MM.1S (cell line): Measurements from ENCODE around the gene ADCY5.

Experiments used
- EZH2 ChIP-seq: fragments of 300-600 bp; sonication (generic); optimal IDR thresholded peaks from 2 replicates; pipeline ENCODE3; 2017; ENCODE audit warnings: low read depth, mild to moderate bottlenecking, antibody characterized with exemption, low read length, mixed read lengths
- EZH2phosphoT487 ChIP-seq: fragments of 300-600 bp; sonication (generic); IDR thresholded peaks from 2 replicates; pipeline ENCODE4 v1.6.1; 2018; ENCODE audit warnings: antibody characterized with exemption, low read length
- TF ChIP-seq, protein P1 (sequence below): fragments of 300-600 bp; sonication (generic); IDR thresholded peaks from 2 replicates; pipeline ENCODE4 v1.5.1; 2016; ENCODE audit warnings: antibody characterized with exemption, low read length, mixed read lengths

DNA sequence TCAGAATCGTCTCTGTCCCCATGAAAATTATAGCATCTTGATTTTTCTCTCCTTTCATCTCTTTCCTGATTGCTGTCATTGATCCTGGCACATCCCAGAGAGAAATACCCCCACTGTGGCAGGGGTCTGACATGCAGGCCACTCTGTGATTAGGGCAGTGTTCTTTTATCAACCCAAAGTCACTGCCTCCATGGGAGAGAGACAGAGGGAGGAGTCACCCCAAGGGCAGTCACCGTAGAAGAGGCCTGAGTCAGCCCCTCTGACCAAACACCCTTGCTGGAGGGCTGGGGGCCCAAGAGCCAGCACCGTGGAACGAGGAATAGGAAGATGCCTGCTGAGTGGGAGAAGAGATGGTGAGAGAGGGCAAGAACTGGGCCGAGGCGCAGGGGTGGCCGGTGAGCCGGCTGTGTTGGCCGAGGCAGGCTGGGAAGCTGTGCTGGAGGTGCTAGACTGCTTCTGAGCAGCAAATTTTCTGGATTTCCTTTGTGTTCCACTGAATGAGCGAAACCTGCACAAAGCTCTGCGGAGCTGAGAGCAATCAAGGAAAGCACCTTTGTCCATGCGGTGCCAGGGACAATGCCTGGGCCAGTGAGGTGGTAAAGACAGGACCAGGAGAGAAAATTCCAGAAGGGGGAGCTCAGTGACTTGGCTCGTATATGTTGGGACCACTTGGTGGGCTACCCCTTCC, 103.8 kb downstream of the ADCY5 start:
- TF ChIP-seq, protein P1, sequence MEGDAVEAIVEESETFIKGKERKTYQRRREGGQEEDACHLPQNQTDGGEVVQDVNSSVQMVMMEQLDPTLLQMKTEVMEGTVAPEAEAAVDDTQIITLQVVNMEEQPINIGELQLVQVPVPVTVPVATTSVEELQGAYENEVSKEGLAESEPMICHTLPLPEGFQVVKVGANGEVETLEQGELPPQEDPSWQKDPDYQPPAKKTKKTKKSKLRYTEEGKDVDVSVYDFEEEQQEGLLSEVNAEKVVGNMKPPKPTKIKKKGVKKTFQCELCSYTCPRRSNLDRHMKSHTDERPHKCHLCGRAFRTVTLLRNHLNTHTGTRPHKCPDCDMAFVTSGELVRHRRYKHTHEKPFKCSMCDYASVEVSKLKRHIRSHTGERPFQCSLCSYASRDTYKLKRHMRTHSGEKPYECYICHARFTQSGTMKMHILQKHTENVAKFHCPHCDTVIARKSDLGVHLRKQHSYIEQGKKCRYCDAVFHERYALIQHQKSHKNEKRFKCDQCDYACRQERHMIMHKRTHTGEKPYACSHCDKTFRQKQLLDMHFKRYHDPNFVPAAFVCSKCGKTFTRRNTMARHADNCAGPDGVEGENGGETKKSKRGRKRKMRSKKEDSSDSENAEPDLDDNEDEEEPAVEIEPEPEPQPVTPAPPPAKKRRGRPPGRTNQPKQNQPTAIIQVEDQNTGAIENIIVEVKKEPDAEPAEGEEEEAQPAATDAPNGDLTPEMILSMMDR = no peak
- TF ChIP-seq EZH2phosphoT487 = no peak
- TF ChIP-seq EZH2 = no peak
